Neuronal stem cell (in vitro differentiated cells): Measurements from ENCODE around the gene SLC35C1.

Experiments used
- DNase-seq: peaks from one replicate; pipeline ENCODE4 v3.0.0-alpha.2; 2013; ENCODE audit warnings: low spot score
- H2AFZ ChIP-seq: one replicate; pipeline ENCODE4 v1.6.1; 2013; ENCODE audit warnings: mild to moderate bottlenecking, low read length, inconsistent platforms
- H2AK5ac ChIP-seq: 2 replicates; pipeline ENCODE4 v1.6.1; 2013; ENCODE audit warnings: low read depth, mild to moderate bottlenecking, inconsistent platforms, low read length, moderate library complexity, mixed read lengths
- H2BK120ac ChIP-seq: 2 replicates; pipeline ENCODE4 v1.6.1; 2013; ENCODE audit warnings: low read depth, mild to moderate bottlenecking, inconsistent platforms, low read length, moderate library complexity, mixed read lengths
- H2BK12ac ChIP-seq: one replicate; pipeline ENCODE4 v1.6.1; 2013; ENCODE audit warnings: low read length, inconsistent platforms
- H2BK15ac ChIP-seq: 2 replicates; pipeline ENCODE4 v1.6.1; 2013; ENCODE audit warnings: mild to moderate bottlenecking, low read length, inconsistent platforms, mixed read lengths
- H2BK5ac ChIP-seq: one replicate; pipeline ENCODE4 v1.6.1; 2013; ENCODE audit warnings: inconsistent platforms, mild to moderate bottlenecking, low read length, moderate library complexity
- H3K14ac ChIP-seq: one replicate; pipeline ENCODE4 v1.6.1; 2013; ENCODE audit warnings: low read length, inconsistent platforms
- H3K18ac ChIP-seq: 2 replicates; pipeline ENCODE4 v1.6.1; 2013; ENCODE audit warnings: low read length, inconsistent platforms
- H3K23ac ChIP-seq: 2 replicates; pipeline ENCODE4 v1.6.1; 2013; ENCODE audit warnings: low read depth, mild to moderate bottlenecking, mixed read lengths, low read length, inconsistent platforms; ENCODE audit not compliant: poor library complexity
- H3K27ac ChIP-seq: replicated peaks from 3 replicates; pipeline ENCODE4 v1.5.1; 2013; ENCODE audit warnings: low read length, inconsistent platforms
- H3K27me3 ChIP-seq, 3 experiments: 2 replicates each; pipeline ENCODE4 v1.6.1; 2013; ENCODE audit warnings: low read length in 3 of 3, mild to moderate bottlenecking in 2 of 3, inconsistent platforms in 1 of 3, low read depth in 1 of 3, mixed read lengths in 1 of 3, moderate library complexity in 1 of 3; ENCODE audit not compliant: control insufficient read depth in 3 of 3, insufficient read depth in 3 of 3
- H3K36me3 ChIP-seq, 2 donors: replicated peaks in 1 of 2; 2 replicates each; pipeline ENCODE4 v1.6.1; 2013; ENCODE audit warnings: low read length in 2 of 2; ENCODE audit not compliant: control insufficient read depth in 2 of 2, insufficient read depth in 2 of 2
- H3K4ac ChIP-seq: 2 replicates; pipeline ENCODE4 v1.6.1; 2013; ENCODE audit warnings: inconsistent platforms, mild to moderate bottlenecking, low read length, moderate library complexity
- H3K4me1 ChIP-seq, 2 donors: 1 replicate in 1 of 2; 2 replicates in 1 of 2; pipeline ENCODE4 v1.6.1; 2013; ENCODE audit warnings: low read length in 2 of 2, low read depth in 1 of 2; ENCODE audit not compliant: control insufficient read depth in 2 of 2, insufficient read depth in 1 of 2
- H3K4me2 ChIP-seq: one replicate; pipeline ENCODE4 v1.6.1; 2013; ENCODE audit warnings: mild to moderate bottlenecking, low read length, inconsistent platforms; ENCODE audit not compliant: insufficient read depth, poor library complexity, severe bottlenecking
- H3K4me3 ChIP-seq, 2 donors: 2 replicates each; pipeline ENCODE4 v1.5.1; 2013; ENCODE audit warnings: low read length in 2 of 2, mild to moderate bottlenecking in 2 of 2, inconsistent platforms in 1 of 2, moderate library complexity in 1 of 2
- H3K79me1 ChIP-seq: one replicate; pipeline ENCODE4 v1.6.1; 2013; ENCODE audit warnings: low read depth, mild to moderate bottlenecking, inconsistent platforms, low read length, moderate library complexity
- H3K9ac ChIP-seq: one replicate; pipeline ENCODE4 v1.6.1; 2013; ENCODE audit warnings: mild to moderate bottlenecking, low read depth, low read length, inconsistent platforms; ENCODE audit not compliant: poor library complexity
- H3K9me3 ChIP-seq, 2 donors: replicated peaks in 1 of 2; 2 replicates each; pipeline versions ENCODE3 to v1.6.1; 2013; ENCODE audit warnings: low read length in 2 of 2, mild to moderate bottlenecking in 2 of 2, inconsistent platforms in 1 of 2, low read depth in 1 of 2, mixed read lengths in 1 of 2, moderate library complexity in 1 of 2; ENCODE audit not compliant: control insufficient read depth in 2 of 2, insufficient read depth in 1 of 2
- H4K8ac ChIP-seq: one replicate; pipeline ENCODE4 v1.6.1; 2013; ENCODE audit warnings: low read depth, mild to moderate bottlenecking, inconsistent platforms, low read length, moderate library complexity
- H4K91ac ChIP-seq: one replicate; pipeline ENCODE4 v1.6.1; 2013; ENCODE audit warnings: low read length, low read depth, mild to moderate bottlenecking, inconsistent platforms; ENCODE audit not compliant: poor library complexity
- WGBS, 2 donors: extraction: QIAGEN DNeasy Blood & Tissue Kit; methylation state at CpG; one replicate each; pipeline ENCODE4 v1.1.7; 2013; ENCODE audit warnings: missing lambda C conversion rate in 2 of 2, mixed read lengths in 1 of 2; ENCODE audit not compliant: insufficient read length in 2 of 2, insufficient replicate concordance in 1 of 2; ENCODE audit errors: extremely low coverage in 2 of 2; 5-methylcytosine and 5-hydroxymethylcytosine counted together

Gene SLC35C1

GRCh38 chr11:45846974-45847910, 42.3 kb downstream of the SLC35C1 start, which contains the start of gene CRY2:
Gene CRY2, plus strand, starts transcription at chr11:45847475. Its CDS starts 16 bp downstream, at chr11:45847491.
- Histone ChIP-seq H3K4ac (no peak within 1 kb of the TSS), H3K4me1 (peaks cover 6 to 7% of the 10 kb centered on the region in 2 donors), H2BK5ac (no peak within 1 kb of the TSS), H3K9me3 (no peaks in the 10 kb centered on the region), H3K36me3 (no peaks in the 10 kb centered on the region), H3K9ac (peak within 1 kb of the TSS; percentile 97), H4K8ac (no peak within 1 kb of the TSS), H3K23ac (peak within 1 kb of the TSS; percentile 66), H2BK15ac (peak within 1 kb of the TSS; percentile 60), H3K18ac (peak within 1 kb of the TSS; percentile 95), H2AFZ (peak within 1 kb of the TSS; percentile 94), H4K91ac (no peak within 1 kb of the TSS), H3K4me2 (peak within 1 kb of the TSS; percentile 92), H3K27ac (no peak within 1 kb of the TSS), H3K14ac (no peak within 1 kb of the TSS), H2AK5ac (no peak within 1 kb of the TSS), H2BK120ac (no peak within 1 kb of the TSS), H3K79me1 (peaks cover 2% of the 10 kb centered on the region), H2BK12ac (no peak within 1 kb of the TSS), H3K27me3 (peaks cover 0 to 19% (median 14%) of the 10 kb centered on the region in 3 experiments), H3K4me3 (peak within 1 kb of the TSS; percentile 70 to 85)
- DNase-seq: peak; percentile 98
- WGBS, 2 donors: no CpG with 5 or more reads among the region's 75 CpGs

- H3K36me3 ChIP-seq: no peaks in the 10 kb centered on the region
- H3K18ac ChIP-seq: peak overlapping the region; percentile 95
- no peak overlapping the region for H2BK120ac ChIP-seq
- H2BK5ac ChIP-seq: no peak overlapping the region
- no peak overlapping the region for H3K14ac ChIP-seq
- H3K4me2 ChIP-seq: peak overlapping the region; percentile 92
- peak overlapping the region; percentile 97 for H3K9ac ChIP-seq
- peaks cover 0 to 14% (median 12%) of the 10 kb centered on the region in 3 experiments for H3K27me3 ChIP-seq
- H2AFZ ChIP-seq: peak overlapping the region; percentile 94
- peak; percentile 32 for DNase-seq
- H3K4me1 ChIP-seq: peaks cover 6 to 7% of the 10 kb centered on the region in 2 donors
- H3K4me3 ChIP-seq: peak overlapping the region; percentile 70 to 85
- peak overlapping the region; percentile 60 for H2BK15ac ChIP-seq
- no peak overlapping the region for H3K4ac ChIP-seq
- H2AK5ac ChIP-seq: no peak overlapping the region
- H3K79me1 ChIP-seq: peaks cover 2% of the 10 kb centered on the region
- WGBS, 2 donors: no CpG with 5 or more reads among the region's 16 CpGs
- no peak overlapping the region for H2BK12ac ChIP-seq
- H4K8ac ChIP-seq: no peak overlapping the region
- no peak overlapping the region for H4K91ac ChIP-seq
- H3K9me3 ChIP-seq: no peaks in the 10 kb centered on the region
- H3K23ac ChIP-seq: peak overlapping the region; percentile 66
- H3K27ac ChIP-seq: no peak overlapping the region
Measured at GRCh38 chr11:45847911-45848316, 43.0 kb downstream of the SLC35C1 start.

GRCh38 chr11:45848654-45849081, 43.7 kb downstream of the SLC35C1 start:
- no peak overlapping the region for H3K23ac ChIP-seq
- H2BK15ac ChIP-seq: no peak overlapping the region
- peaks cover 0 to 12% (median 12%) of the 10 kb centered on the region in 3 experiments for H3K27me3 ChIP-seq
- H3K14ac ChIP-seq: no peak overlapping the region
- peaks cover 2% of the 10 kb centered on the region for H3K79me1 ChIP-seq
- no peak overlapping the region for H3K27ac ChIP-seq
- H3K18ac ChIP-seq: no peak overlapping the region
- peak overlapping the region in 1 of 2 donors; percentile 70 for H3K4me3 ChIP-seq
- no peak overlapping the region for H2BK120ac ChIP-seq
- H2AFZ ChIP-seq: no peak overlapping the region
- no peak overlapping the region for H2BK12ac ChIP-seq
- no CpG with 5 or more reads among the region's 8 CpGs for WGBS, 2 donors
- no peak for DNase-seq
- no peak overlapping the region for H3K4ac ChIP-seq
- no peak overlapping the region for H2AK5ac ChIP-seq
- H3K4me1 ChIP-seq: peaks cover 6 to 7% of the 10 kb centered on the region in 2 donors
- H4K91ac ChIP-seq: no peak overlapping the region
- no peaks in the 10 kb centered on the region for H3K9me3 ChIP-seq
- no peaks in the 10 kb centered on the region for H3K36me3 ChIP-seq
- no peak overlapping the region for H3K9ac ChIP-seq
- H2BK5ac ChIP-seq: no peak overlapping the region
- H3K4me2 ChIP-seq: peak overlapping the region; percentile 92
- H4K8ac ChIP-seq: no peak overlapping the region

- Histone ChIP-seq H3K27me3 (peaks cover 0 to 8% (median 6%) of the 10 kb centered on the region in 3 experiments), H3K27ac (no peak overlapping the region), H3K4ac (no peak overlapping the region), H4K8ac (no peak overlapping the region), H2BK15ac (no peak overlapping the region), H3K9me3 (no peaks in the 10 kb centered on the region), H2BK12ac (no peak overlapping the region), H2AFZ (no peak overlapping the region), H2AK5ac (no peak overlapping the region), H3K23ac (no peak overlapping the region), H3K4me1 (peaks cover 6 to 7% of the 10 kb centered on the region in 2 donors), H3K4me3 (no peak overlapping the region), H4K91ac (no peak overlapping the region), H3K36me3 (peaks cover 0 to 4% of the 10 kb centered on the region in 2 donors), H2BK5ac (no peak overlapping the region), H3K14ac (no peak overlapping the region), H3K4me2 (no peak overlapping the region), H3K79me1 (peaks cover 2% of the 10 kb centered on the region), H3K9ac (no peak overlapping the region), H3K18ac (no peak overlapping the region), H2BK120ac (no peak overlapping the region)
- DNase-seq: no peak
- WGBS, 2 donors: no CpG with 5 or more reads among the region's 2 CpGs
Measured at GRCh38 chr11:45850446-45850845, 45.5 kb downstream of the SLC35C1 start.
